Karpas-422 (cell line): ENCODE data around the gene BCAS4. TPM values are rescaled to one million over a fixed set of nuclear protein-coding genes. Genes with fewer than 3 reads are reported as not detected.
"Not testable (repeated sequence)": the region's sequence is repeated elsewhere in the genome, so short reads cannot be mapped to it uniquely, and the experiment has no call there.

ENCODE experiments used
- DNase-seq: peaks from one replicate; pipeline ENCODE4 v3.0.0-alpha.2; 2015
- H2AFZ ChIP-seq: fragments of 200-600 bp; sonication (generic); 2 replicates; pipeline ENCODE4 v1.6.1; 2014; ENCODE audit warnings: antibody characterized with exemption, low read length, mixed read lengths
- H3K27ac ChIP-seq: fragments of 200-600 bp; sonication (generic); 2 replicates; pipeline ENCODE4 v1.5.1; 2014; ENCODE audit warnings: mild to moderate bottlenecking, low read length, moderate library complexity
- H3K27me3 ChIP-seq: fragments of 200-600 bp; sonication (generic); 2 replicates; pipeline ENCODE4 v1.6.1; 2014; ENCODE audit warnings: low read length, mixed read lengths
- H3K36me3 ChIP-seq: fragments of 200-600 bp; sonication (generic); 2 replicates; pipeline ENCODE4 v1.6.1; 2014; ENCODE audit warnings: low read length, mixed read lengths; ENCODE audit not compliant: insufficient read depth
- H3K4me1 ChIP-seq: fragments of 200-600 bp; sonication (generic); 2 replicates; pipeline ENCODE4 v1.6.1; 2014; ENCODE audit warnings: mild to moderate bottlenecking, low read length, mixed read lengths
- H3K4me2 ChIP-seq: fragments of 200-600 bp; sonication (generic); 2 replicates; pipeline ENCODE4 v1.6.1; 2014; ENCODE audit warnings: low read length, low read depth, mild to moderate bottlenecking; ENCODE audit not compliant: poor library complexity, severe bottlenecking
- H3K4me3 ChIP-seq: fragments of 200-600 bp; sonication (generic); 2 replicates; pipeline ENCODE4 v1.5.1; 2014; ENCODE audit warnings: mild to moderate bottlenecking, antibody characterized with exemption, low read length, mixed read lengths
- H3K79me2 ChIP-seq: fragments of 200-600 bp; sonication (generic); 2 replicates; pipeline ENCODE4 v1.6.1; 2014; ENCODE audit warnings: mild to moderate bottlenecking, low read length, mixed read lengths
- H3K9ac ChIP-seq: fragments of 200-600 bp; sonication (generic); 2 replicates; pipeline ENCODE4 v1.6.0; 2014; ENCODE audit warnings: low read length
- H3K9me2 ChIP-seq: fragments of 200-600 bp; sonication (generic), shearing (Covaris generic); replicated peaks from 2 replicates; pipeline ENCODE4 v1.6.0; 2014; ENCODE audit warnings: mild to moderate bottlenecking, low read length, moderate library complexity; ENCODE audit not compliant: insufficient read depth
- H3K9me3 ChIP-seq: fragments of 300-700, 200-600 bp; sonication (generic); 2 replicates; pipeline ENCODE4 v1.6.1; 2014; ENCODE audit warnings: low read length, mixed read lengths
- H4K20me1 ChIP-seq: fragments of 200-600 bp; sonication (generic); 2 replicates; pipeline ENCODE4 v1.6.1; 2014; ENCODE audit warnings: mild to moderate bottlenecking, antibody characterized with exemption, low read length, low read depth; ENCODE audit not compliant: insufficient read depth
- total RNA-seq: library from RNA; depleted of rRNA; stranded (reverse); fragments of >200 nt; shearing (Covaris generic); gene quantifications from 2 replicates; pipeline ENCODE4 v1.2.3, GENCODE V29; 2014; ENCODE audit warnings: low replicate concordance

Gene BCAS4
- total RNA-seq, 1 experiment from 2014 or later, result 191 TPM

- Histone ChIP-seq H3K9me2 (no peaks in the 10 kb centered on the region), H3K27me3 (no peaks in the 10 kb centered on the region), H3K4me2 (no peak overlapping the region), H3K4me1 (no peaks in the 10 kb centered on the region), H3K36me3 (no peaks in the 10 kb centered on the region), H3K9ac (no peak overlapping the region), H3K9me3 (no peaks in the 10 kb centered on the region), H4K20me1 (no peaks in the 10 kb centered on the region), H2AFZ (no peak overlapping the region), H3K27ac (no peak overlapping the region), H3K79me2 (no peaks in the 10 kb centered on the region), H3K4me3 (no peak overlapping the region)
- DNase-seq, result no peak
Observed at GRCh38 chr20:50765674-50766073, 29.2 kb upstream of the BCAS4 start.

GRCh38 chr20:50766955-50767809 lies 27.7 kb upstream of the BCAS4 start:
- H3K9me3 ChIP-seq, H3K4me3 ChIP-seq, H3K4me2 ChIP-seq, H3K9ac ChIP-seq, DNase-seq, H3K79me2 ChIP-seq, H3K9me2 ChIP-seq, H3K27me3 ChIP-seq, H3K4me1 ChIP-seq, H4K20me1 ChIP-seq, H2AFZ ChIP-seq, H3K36me3 ChIP-seq, H3K27ac ChIP-seq: not testable (repeated sequence)

GRCh38 chr20:50768991-50769390 lies 25.9 kb upstream of the BCAS4 start:
- not testable (repeated sequence) for H2AFZ ChIP-seq, H3K4me3 ChIP-seq, H3K36me3 ChIP-seq, H4K20me1 ChIP-seq, H3K9me2 ChIP-seq, H3K27ac ChIP-seq, H3K4me2 ChIP-seq, H3K9ac ChIP-seq, H3K79me2 ChIP-seq, DNase-seq, H3K27me3 ChIP-seq, H3K4me1 ChIP-seq, H3K9me3 ChIP-seq

GRCh38 chr20:50769551-50770085 lies 25.2 kb upstream of the BCAS4 start:
- H3K9me3 ChIP-seq, H4K20me1 ChIP-seq, H3K36me3 ChIP-seq, H2AFZ ChIP-seq, H3K4me1 ChIP-seq, H3K79me2 ChIP-seq, H3K27me3 ChIP-seq, H3K9ac ChIP-seq, H3K4me2 ChIP-seq, H3K4me3 ChIP-seq, DNase-seq, H3K27ac ChIP-seq, H3K9me2 ChIP-seq: not testable (repeated sequence)

GRCh38 chr20:50771419-50772080 lies 23.3 kb upstream of the BCAS4 start:
- not testable (repeated sequence) for H3K4me2 ChIP-seq, H3K4me3 ChIP-seq, H2AFZ ChIP-seq, DNase-seq, H3K27me3 ChIP-seq, H3K9me2 ChIP-seq, H3K9ac ChIP-seq, H3K79me2 ChIP-seq, H3K4me1 ChIP-seq, H3K27ac ChIP-seq, H3K9me3 ChIP-seq, H3K36me3 ChIP-seq, H4K20me1 ChIP-seq

- Histone ChIP-seq H4K20me1 (no peaks in the 10 kb centered on the region), H3K9ac (no peak overlapping the region), H3K4me2 (no peak overlapping the region), H3K36me3 (no peaks in the 10 kb centered on the region), H3K27ac (no peak overlapping the region), H3K4me3 (no peak overlapping the region), H3K9me2 (no peaks in the 10 kb centered on the region), H3K79me2 (no peaks in the 10 kb centered on the region), H3K4me1 (no peaks in the 10 kb centered on the region), H3K9me3 (no peaks in the 10 kb centered on the region), H3K27me3 (no peaks in the 10 kb centered on the region), H2AFZ (no peak overlapping the region)
- DNase-seq, result no peak
Observed at GRCh38 chr20:50772420-50773185, 22.3 kb upstream of the BCAS4 start.

GRCh38 chr20:50774515-50774914 lies 20.3 kb upstream of the BCAS4 start:
- H3K79me2 ChIP-seq, result no peaks in the 10 kb centered on the region
- no peaks in the 10 kb centered on the region for H3K9me3 ChIP-seq
- no peak overlapping the region for H3K27ac ChIP-seq
- no peak overlapping the region for H3K9ac ChIP-seq
- H3K27me3 ChIP-seq, result no peaks in the 10 kb centered on the region
- H3K4me3 ChIP-seq, result no peak overlapping the region
- H3K9me2 ChIP-seq, result no peaks in the 10 kb centered on the region
- H3K36me3 ChIP-seq, result no peaks in the 10 kb centered on the region
- no peaks in the 10 kb centered on the region for H4K20me1 ChIP-seq
- no peak for DNase-seq
- no peak overlapping the region for H2AFZ ChIP-seq
- no peaks in the 10 kb centered on the region for H3K4me1 ChIP-seq
- no peak overlapping the region for H3K4me2 ChIP-seq
